HepG2 (cell line): Measurements from ENCODE around the gene MAPKAPK3. TPM values are rescaled to one million over a fixed set of nuclear protein-coding genes. Genes with fewer than 3 reads are reported as not detected.
A peak's percentile ranks its signal among the peaks of the same experiment; 100 is the strongest.

Experiments
- JDP2 ChIP-seq: sonication (generic); formaldehyde crosslinking; IDR thresholded peaks from 2 replicates; pipeline ENCODE4 v1.8.1; 2022; ENCODE audit warnings: missing genetic modification reagents, borderline replicate concordance
- JUNB ChIP-seq: sonication (generic); formaldehyde crosslinking; IDR thresholded peaks from 2 replicates; pipeline ENCODE4 v1.8.0; 2022; ENCODE audit warnings: missing genetic modification reagents, mild to moderate bottlenecking, borderline replicate concordance
- KDM3A ChIP-seq: IDR thresholded peaks from 2 replicates; pipeline ENCODE4 v1.6.1; 2018; ENCODE audit warnings: low read depth, missing compliant biosample characterization
- KLF16 ChIP-seq, 2 experiments: sonication (generic) in 1 of 2; formaldehyde crosslinking in 1 of 2; IDR thresholded peaks; 2 replicates each; pipeline versions ENCODE4 v1.6.1 to v1.8.0; 2016 to 2023; ENCODE audit warnings: missing genetic modification reagents in 2 of 2, missing compliant biosample characterization in 1 of 2
- MTA3 ChIP-seq: sonication (generic); formaldehyde crosslinking; IDR thresholded peaks from 2 replicates; pipeline ENCODE4 v1.4.0; 2020; ENCODE audit warnings: missing genetic modification reagents
- NCOA1 ChIP-seq: sonication (generic); formaldehyde crosslinking; IDR thresholded peaks from 2 replicates; pipeline ENCODE4 v1.9.0; 2021; ENCODE audit warnings: missing genetic modification reagents
- POLR2AphosphoS2 ChIP-seq: IDR thresholded peaks from 2 replicates; pipeline ENCODE4 v1.6.1; 2011; ENCODE audit warnings: low read depth, low read length, improper control_type of control experiment
- REPIN1 ChIP-seq: sonication (generic); formaldehyde crosslinking; IDR thresholded peaks from 2 replicates; pipeline ENCODE4 v1.8.0; 2022; ENCODE audit warnings: missing genetic modification reagents, low read depth, mild to moderate bottlenecking, borderline replicate concordance
- RXRB ChIP-seq: IDR thresholded peaks from 2 replicates; pipeline ENCODE4 v1.6.1; 2016; ENCODE audit warnings: borderline replicate concordance, missing genetic modification reagents, missing compliant biosample characterization
- SMC3 ChIP-seq: IDR thresholded peaks from 2 replicates; pipeline ENCODE4 v1.6.1; 2011; ENCODE audit warnings: low read length, improper control_type of control experiment
- SPEN ChIP-seq: sonication (generic); formaldehyde crosslinking; IDR thresholded peaks from 2 replicates; pipeline ENCODE4 v1.5.1; 2020; ENCODE audit warnings: low read depth, mild to moderate bottlenecking, missing genetic modification reagents
- ZFP36L2 ChIP-seq: sonication (generic); formaldehyde crosslinking; IDR thresholded peaks from 2 replicates; pipeline ENCODE4 v1.4.0; 2020; ENCODE audit warnings: missing genetic modification reagents
- ZFYVE20 ChIP-seq: sonication (generic); formaldehyde crosslinking; IDR thresholded peaks from 2 replicates; pipeline ENCODE4 v1.8.0; 2023; ENCODE audit warnings: low read depth, mild to moderate bottlenecking, moderate library complexity, missing genetic modification reagents, borderline replicate concordance
- ZNF605 ChIP-seq: sonication (generic); formaldehyde crosslinking; IDR thresholded peaks from 2 replicates; pipeline ENCODE4 v1.8.0; 2022; ENCODE audit warnings: mild to moderate bottlenecking, missing genetic modification reagents
- ZNF614 ChIP-seq: IDR thresholded peaks from 2 replicates; pipeline ENCODE4 v1.6.1; 2018; ENCODE audit warnings: missing biosample characterization, missing genetic modification reagents, inconsistent platforms, borderline replicate concordance
- ZNF652 ChIP-seq: IDR thresholded peaks from 2 replicates; pipeline ENCODE4 v1.6.1; 2016; ENCODE audit warnings: low read depth, borderline replicate concordance
- ZNF781 ChIP-seq: sonication (generic); formaldehyde crosslinking; IDR thresholded peaks from 2 replicates; pipeline ENCODE4 v1.5.1; 2020; ENCODE audit warnings: borderline replicate concordance, mild to moderate bottlenecking, missing genetic modification reagents; ENCODE audit errors: not compliant biosample characterization
- ZNF788 ChIP-seq: sonication (generic); formaldehyde crosslinking; IDR thresholded peaks from 2 replicates; pipeline ENCODE4 v1.5.0; 2020; ENCODE audit warnings: mild to moderate bottlenecking, missing genetic modification reagents, borderline replicate concordance
- ZNF850 ChIP-seq: sonication (generic); formaldehyde crosslinking; conservative IDR thresholded peaks from 2 replicates; pipeline ENCODE4 v1.9.0; 2021; ENCODE audit warnings: mild to moderate bottlenecking, missing genetic modification reagents
- polyA plus RNA-seq, 8 experiments: library from polyadenylated mRNA; depleted of rRNA in 3 of 8; stranded (reverse) in 7 of 8; unstranded in 1 of 8; fragments of >200 nt; fragmentation: Illumina TruSeq in 4 of 8; extraction: Trizol in 4 of 8; gene quantifications; 2 replicates each; pipeline versions ENCODE4 v1.2.1 to v1.2.3, GENCODE V29; 2011 to 2016; ENCODE audit warnings: low read depth in 4 of 8, missing spikeins in 1 of 8, mixed read lengths in 1 of 8; ENCODE audit not compliant: insufficient read depth in 1 of 8
- total RNA-seq, 5 experiments: library from RNA; depleted of rRNA; stranded (reverse); fragments of >200 nt; fragmentation: Illumina TruSeq; extraction: Trizol; gene quantifications; 2 replicates each; pipeline ENCODE4 v1.2.3, GENCODE V29; 2016; ENCODE audit warnings: low read depth in 1 of 5
- TF ChIP-seq, protein P1 (sequence below): IDR thresholded peaks from 2 replicates; pipeline ENCODE4 v1.4.0; 2020; ENCODE audit warnings: mild to moderate bottlenecking, missing genetic modification reagents
- TF ChIP-seq, protein P2 (sequence below): sonication (generic); formaldehyde crosslinking; IDR thresholded peaks from 2 replicates; pipeline ENCODE4 v1.9.0; 2021; ENCODE audit warnings: missing genetic modification reagents, borderline replicate concordance
- TF ChIP-seq, protein P3 (sequence below): IDR thresholded peaks from 2 replicates; pipeline ENCODE4 v1.6.1; 2016; ENCODE audit warnings: mild to moderate bottlenecking, missing biosample characterization, missing genetic modification reagents
- TF ChIP-seq, protein P4 (sequence below): sonication (generic); formaldehyde crosslinking; IDR thresholded peaks from 2 replicates; pipeline ENCODE4 v1.8.1; 2023; ENCODE audit warnings: mild to moderate bottlenecking, moderate library complexity, missing genetic modification reagents
- TF ChIP-seq, protein P5 (sequence below): sonication (generic); formaldehyde crosslinking; IDR thresholded peaks from 2 replicates; pipeline ENCODE4 v1.4.0; 2020; ENCODE audit warnings: mild to moderate bottlenecking, missing genetic modification reagents

Gene MAPKAPK3
- total and polyA plus RNA-seq, 2 of the 13 experiments (the other 11 are each of a cell fraction or from before 2014, with no cell fraction given), result 39.9 to 41.2 TPM

DNA sequence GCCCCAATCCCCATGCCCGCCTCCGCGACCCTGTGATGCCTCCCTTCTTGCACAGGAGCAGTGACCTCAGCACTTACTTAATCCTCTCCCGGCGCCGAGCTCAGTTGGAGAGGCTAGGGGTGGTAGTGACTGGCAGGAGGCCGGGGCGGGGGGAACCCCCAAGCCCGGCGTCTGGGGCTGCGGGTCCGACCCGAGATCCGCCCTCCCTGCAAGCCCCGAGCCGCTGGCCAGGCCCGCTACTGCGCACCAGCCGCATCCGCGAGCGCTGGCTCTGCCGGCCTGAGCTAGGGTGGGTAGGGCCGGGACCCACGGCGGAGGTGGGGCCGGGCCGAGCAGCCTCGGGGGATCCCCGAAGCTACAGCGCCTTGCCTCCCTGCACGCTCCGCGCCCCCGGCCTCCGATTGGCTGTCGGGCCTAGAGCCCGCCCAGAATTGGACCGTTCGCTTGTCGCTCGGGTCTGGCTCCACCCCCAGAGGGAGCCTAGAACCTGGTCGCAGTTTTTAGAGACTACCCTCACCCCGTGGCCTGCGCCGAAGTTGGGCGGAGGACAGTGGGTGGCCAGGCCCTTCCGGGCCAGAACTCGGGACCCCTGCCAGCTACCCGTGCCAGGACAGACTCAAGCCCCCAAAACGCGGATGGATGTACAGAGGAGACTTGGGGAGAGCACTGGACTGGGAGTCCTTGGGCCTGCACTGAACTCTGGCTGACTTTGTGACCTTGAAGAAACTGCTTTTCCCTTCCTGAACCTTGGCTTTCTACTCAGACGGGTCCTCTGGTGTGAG lies 49.4 kb upstream of the MAPKAPK3 start, which contains the start of gene C3orf18 (continued):
- TF ChIP-seq, protein P1, sequence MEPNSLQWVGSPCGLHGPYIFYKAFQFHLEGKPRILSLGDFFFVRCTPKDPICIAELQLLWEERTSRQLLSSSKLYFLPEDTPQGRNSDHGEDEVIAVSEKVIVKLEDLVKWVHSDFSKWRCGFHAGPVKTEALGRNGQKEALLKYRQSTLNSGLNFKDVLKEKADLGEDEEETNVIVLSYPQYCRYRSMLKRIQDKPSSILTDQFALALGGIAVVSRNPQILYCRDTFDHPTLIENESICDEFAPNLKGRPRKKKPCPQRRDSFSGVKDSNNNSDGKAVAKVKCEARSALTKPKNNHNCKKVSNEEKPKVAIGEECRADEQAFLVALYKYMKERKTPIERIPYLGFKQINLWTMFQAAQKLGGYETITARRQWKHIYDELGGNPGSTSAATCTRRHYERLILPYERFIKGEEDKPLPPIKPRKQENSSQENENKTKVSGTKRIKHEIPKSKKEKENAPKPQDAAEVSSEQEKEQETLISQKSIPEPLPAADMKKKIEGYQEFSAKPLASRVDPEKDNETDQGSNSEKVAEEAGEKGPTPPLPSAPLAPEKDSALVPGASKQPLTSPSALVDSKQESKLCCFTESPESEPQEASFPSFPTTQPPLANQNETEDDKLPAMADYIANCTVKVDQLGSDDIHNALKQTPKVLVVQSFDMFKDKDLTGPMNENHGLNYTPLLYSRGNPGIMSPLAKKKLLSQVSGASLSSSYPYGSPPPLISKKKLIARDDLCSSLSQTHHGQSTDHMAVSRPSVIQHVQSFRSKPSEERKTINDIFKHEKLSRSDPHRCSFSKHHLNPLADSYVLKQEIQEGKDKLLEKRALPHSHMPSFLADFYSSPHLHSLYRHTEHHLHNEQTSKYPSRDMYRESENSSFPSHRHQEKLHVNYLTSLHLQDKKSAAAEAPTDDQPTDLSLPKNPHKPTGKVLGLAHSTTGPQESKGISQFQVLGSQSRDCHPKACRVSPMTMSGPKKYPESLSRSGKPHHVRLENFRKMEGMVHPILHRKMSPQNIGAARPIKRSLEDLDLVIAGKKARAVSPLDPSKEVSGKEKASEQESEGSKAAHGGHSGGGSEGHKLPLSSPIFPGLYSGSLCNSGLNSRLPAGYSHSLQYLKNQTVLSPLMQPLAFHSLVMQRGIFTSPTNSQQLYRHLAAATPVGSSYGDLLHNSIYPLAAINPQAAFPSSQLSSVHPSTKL, result no peak
- TF ChIP-seq, protein P2, sequence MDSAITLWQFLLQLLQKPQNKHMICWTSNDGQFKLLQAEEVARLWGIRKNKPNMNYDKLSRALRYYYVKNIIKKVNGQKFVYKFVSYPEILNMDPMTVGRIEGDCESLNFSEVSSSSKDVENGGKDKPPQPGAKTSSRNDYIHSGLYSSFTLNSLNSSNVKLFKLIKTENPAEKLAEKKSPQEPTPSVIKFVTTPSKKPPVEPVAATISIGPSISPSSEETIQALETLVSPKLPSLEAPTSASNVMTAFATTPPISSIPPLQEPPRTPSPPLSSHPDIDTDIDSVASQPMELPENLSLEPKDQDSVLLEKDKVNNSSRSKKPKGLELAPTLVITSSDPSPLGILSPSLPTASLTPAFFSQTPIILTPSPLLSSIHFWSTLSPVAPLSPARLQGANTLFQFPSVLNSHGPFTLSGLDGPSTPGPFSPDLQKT (CRISPR knock-in tag), result no peak
- TF ChIP-seq JDP2 (no peak), ZNF781 (CRISPR knock-in tag) (no peak), REPIN1 (no peak), POLR2AphosphoS2 (no peak), NCOA1 (CRISPR knock-in tag) (no peak; the same call in 1 of the 2 replicates), JUNB (CRISPR knock-in tag) (no peak), SPEN (0 out of 2 replicates have a peak, but pooled peaks have one; percentile 18), ZNF605 (no peak), RXRB (CRISPR knock-in tag) (no peak), ZNF614 (CRISPR knock-in tag) (no peak), KDM3A (CRISPR knock-in tag) (0 out of 2 replicates have a peak, but pooled peaks have one; percentile 25), ZNF652 (no peak), ZFYVE20 (no peak), ZNF788 (CRISPR knock-in tag) (no peak), ZNF850 (CRISPR knock-in tag) (no peak), SMC3 (no peak), MTA3 (CRISPR knock-in tag) (no peak), KLF16 (CRISPR knock-in tag; IDR thresholded peaks at IDR 0.05) (no peak), ZFP36L2 (CRISPR knock-in tag) (no peak)
- TF ChIP-seq, protein P3, sequence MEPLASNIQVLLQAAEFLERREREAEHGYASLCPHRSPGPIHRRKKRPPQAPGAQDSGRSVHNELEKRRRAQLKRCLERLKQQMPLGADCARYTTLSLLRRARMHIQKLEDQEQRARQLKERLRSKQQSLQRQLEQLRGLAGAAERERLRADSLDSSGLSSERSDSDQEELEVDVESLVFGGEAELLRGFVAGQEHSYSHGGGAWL (CRISPR knock-in tag), result no peak
- TF ChIP-seq, protein P4, sequence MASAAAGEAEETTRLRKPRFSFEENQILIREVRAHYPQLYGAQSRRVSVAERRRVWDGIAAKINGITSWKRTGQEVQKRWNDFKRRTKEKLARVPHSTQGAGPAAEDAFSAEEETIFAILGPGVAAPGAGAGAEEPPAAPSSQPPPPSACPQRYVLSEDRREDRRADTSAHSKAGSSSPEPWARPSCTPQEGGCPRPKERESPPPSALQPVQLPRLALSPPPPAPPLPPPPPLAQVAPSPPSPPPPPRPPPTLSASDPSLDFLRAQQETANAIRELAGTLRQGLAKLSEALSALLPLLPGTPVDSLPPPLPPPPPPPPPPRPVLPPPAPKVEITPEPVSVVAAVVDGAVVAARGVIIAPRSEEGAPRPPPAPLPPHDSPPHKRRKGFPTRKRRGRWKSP (CRISPR knock-in tag), result no peak
- TF ChIP-seq, protein P5, sequence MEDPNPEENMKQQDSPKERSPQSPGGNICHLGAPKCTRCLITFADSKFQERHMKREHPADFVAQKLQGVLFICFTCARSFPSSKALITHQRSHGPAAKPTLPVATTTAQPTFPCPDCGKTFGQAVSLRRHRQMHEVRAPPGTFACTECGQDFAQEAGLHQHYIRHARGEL (CRISPR knock-in tag), result no peak
